ENCODE measurements around the gene RALGPS1.

DNA sequence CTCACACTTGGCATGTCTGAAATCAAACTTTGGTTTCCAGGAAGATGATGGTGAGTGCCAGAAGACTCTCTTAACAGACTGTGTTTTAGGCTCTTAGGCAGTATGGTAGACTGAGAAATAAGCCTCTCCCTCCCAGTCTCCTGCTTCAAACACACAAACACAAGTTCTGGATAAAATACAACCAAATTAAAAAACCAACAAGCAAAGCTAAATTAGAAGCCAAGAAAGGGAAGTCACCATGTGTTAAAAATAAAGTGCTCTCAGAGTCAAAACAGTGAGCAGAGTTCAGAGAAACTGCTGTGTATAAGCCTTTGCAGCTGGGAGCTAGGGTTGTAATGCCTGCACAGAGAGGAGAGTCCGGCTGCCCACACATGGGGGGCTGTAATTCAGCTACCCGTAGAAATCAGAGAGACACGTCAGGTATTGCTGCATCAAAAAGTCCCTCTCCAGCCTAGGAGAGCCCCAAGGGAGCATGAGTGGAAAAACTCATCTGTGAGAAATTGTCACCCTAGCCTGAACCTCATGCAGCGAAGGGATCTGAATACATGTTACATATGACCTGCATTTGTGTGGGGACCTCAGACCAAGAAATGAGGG lies 145.3 kb downstream of the RALGPS1 start:
- no peak for TF ChIP-seq CTCF (conservative IDR thresholded peaks at IDR 0.05)
- TF ChIP-seq ZFX (IDR thresholded peaks at IDR 0.05): no peak
